Right lobe of liver (tissue), 4 donors: Measurements from ENCODE around the gene OR52H1.

Experiments used
- CTCF ChIP-seq, 4 donors: fragments of 200-600 bp in 3 of 4; fragments of 450-650 bp in 1 of 4; IDR thresholded peaks; one replicate each; pipeline versions ENCODE4 v1.5.1 to v1.8.0; 2016 to 2022; ENCODE audit warnings: antibody characterized with exemption in 4 of 4, mild to moderate bottlenecking in 2 of 4
- POLR2A ChIP-seq: fragments of 450-650 bp; IDR thresholded peaks from one replicate; pipeline ENCODE4 v1.6.1; 2017; ENCODE audit warnings: antibody characterized with exemption, mild to moderate bottlenecking
- donor health status: DM: no; HTN: no; CAD: no.
- donor health status: DM: no; HTN: no; CAD: no.
- donor health status: DM: no; HTN: yes; CAD: no.

DNA sequence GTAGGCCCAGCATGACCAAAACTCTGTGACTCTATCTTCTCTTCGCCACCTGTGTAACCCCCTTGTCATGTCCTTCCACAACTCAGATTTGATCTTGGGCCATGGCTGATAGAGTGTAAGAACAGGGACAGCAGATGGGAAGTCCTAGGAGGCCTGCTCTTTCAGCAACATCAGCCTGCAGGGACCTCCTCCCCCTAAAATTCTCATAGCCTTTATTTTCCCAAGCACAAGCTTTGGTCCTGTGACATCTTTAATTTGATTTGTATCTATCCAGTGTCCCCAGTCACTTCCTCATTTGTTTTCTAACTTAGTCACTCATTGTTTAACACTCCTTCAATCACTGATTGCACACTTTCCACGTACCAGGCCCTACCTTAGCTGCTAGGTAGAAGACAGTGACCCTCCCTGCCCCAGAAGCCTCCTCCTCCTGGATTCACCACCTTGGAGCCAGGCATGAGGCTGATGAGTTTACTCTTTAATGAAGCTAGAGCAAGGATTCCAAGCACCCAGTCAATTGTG lies 43.9 kb downstream of the OR52H1 start:
- TF ChIP-seq CTCF (IDR thresholded peaks at IDR 0.05): no peak
- TF ChIP-seq POLR2A: no peak
